H1 (cell line): Measurements from ENCODE around the gene TC2N.

Experiments
- EP300 ChIP-seq, 2 experiments: IDR thresholded peaks; 1 replicate in 1 of 2; 2 replicates in 1 of 2; pipeline ENCODE4 v1.6.1; 2011 to 2012; ENCODE audit warnings: low read depth in 2 of 2, low read length in 2 of 2, mild to moderate bottlenecking in 2 of 2, borderline replicate concordance in 1 of 2, inconsistent platforms in 1 of 2, moderate library complexity in 1 of 2
- POLR2A ChIP-seq, 2 experiments: IDR thresholded peaks; 1 replicate in 1 of 2; 2 replicates in 1 of 2; pipeline ENCODE4 v1.6.1; 2011; ENCODE audit warnings: low read depth in 2 of 2, low read length in 2 of 2, mild to moderate bottlenecking in 2 of 2; ENCODE audit errors: control extremely low read depth in 1 of 2
- SRF ChIP-seq: IDR thresholded peaks from 2 replicates; pipeline ENCODE4 v1.6.1; 2011; ENCODE audit warnings: mild to moderate bottlenecking, low read depth, low read length, moderate library complexity
- TEAD4 ChIP-seq: IDR thresholded peaks from 2 replicates; pipeline ENCODE4 v1.6.1; 2012; ENCODE audit warnings: low read depth, low read length, inconsistent platforms, mixed read lengths
- TF ChIP-seq, protein P1 (sequence below), 3 experiments: IDR thresholded peaks; 1 replicate in 2 of 3; 2 replicates in 1 of 3; pipeline versions ENCODE4 v1.5.1 to v1.6.1; 2011; ENCODE audit warnings: low read length in 3 of 3, mild to moderate bottlenecking in 3 of 3, inconsistent platforms in 2 of 3, low read depth in 1 of 3, moderate library complexity in 1 of 3; ENCODE audit not compliant: insufficient read depth in 1 of 3; ENCODE audit errors: control extremely low read depth in 1 of 3

DNA sequence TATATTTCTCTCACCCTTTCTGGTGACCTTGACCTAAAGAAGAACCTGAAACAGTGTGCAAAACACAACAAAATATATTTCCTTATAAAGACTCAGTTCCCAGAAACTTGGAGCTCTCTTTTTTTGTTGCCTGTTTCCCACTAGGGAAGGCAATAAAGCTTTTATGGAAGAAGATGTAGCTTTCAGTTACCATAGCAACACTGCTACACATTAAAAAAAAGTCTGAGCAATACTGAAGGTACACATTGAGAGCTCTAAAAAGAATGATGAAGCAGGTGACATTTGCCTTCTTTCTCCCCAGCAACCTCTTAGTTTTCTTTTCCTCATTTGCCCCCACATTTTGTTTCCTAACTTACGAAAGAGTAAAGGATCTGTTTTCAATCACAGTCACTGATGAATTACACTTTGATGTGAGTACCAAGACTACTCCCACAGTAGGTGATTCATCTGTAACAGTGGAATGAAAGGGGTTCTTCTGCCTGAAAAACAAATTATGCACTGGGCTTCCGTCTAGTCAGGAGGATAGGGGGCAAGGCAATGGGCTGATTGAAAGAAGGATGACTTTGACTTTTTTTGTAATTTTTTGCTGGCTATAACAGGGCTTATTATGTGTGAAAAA lies 134.4 kb downstream of the TC2N start:
- TF ChIP-seq TEAD4 (no peak), SRF (no peak), POLR2A (IDR thresholded peaks at IDR 0.05; ENCODE audit: control extremely low read depth in 1 of 2, low read depth in 2 of 2, low read length in 2 of 2) (no peak), EP300 (IDR thresholded peaks at IDR 0.05; ENCODE audit: borderline replicate concordance in 1 of 2, low read depth in 2 of 2, low read length in 2 of 2) (no peak)
- TF ChIP-seq, protein P1, sequence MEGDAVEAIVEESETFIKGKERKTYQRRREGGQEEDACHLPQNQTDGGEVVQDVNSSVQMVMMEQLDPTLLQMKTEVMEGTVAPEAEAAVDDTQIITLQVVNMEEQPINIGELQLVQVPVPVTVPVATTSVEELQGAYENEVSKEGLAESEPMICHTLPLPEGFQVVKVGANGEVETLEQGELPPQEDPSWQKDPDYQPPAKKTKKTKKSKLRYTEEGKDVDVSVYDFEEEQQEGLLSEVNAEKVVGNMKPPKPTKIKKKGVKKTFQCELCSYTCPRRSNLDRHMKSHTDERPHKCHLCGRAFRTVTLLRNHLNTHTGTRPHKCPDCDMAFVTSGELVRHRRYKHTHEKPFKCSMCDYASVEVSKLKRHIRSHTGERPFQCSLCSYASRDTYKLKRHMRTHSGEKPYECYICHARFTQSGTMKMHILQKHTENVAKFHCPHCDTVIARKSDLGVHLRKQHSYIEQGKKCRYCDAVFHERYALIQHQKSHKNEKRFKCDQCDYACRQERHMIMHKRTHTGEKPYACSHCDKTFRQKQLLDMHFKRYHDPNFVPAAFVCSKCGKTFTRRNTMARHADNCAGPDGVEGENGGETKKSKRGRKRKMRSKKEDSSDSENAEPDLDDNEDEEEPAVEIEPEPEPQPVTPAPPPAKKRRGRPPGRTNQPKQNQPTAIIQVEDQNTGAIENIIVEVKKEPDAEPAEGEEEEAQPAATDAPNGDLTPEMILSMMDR (IDR thresholded peaks at IDR 0.05; ENCODE audit: control extremely low read depth in 1 of 3, insufficient read depth in 1 of 3, low read depth in 1 of 3, low read length in 3 of 3) = no peak
